ES-I3 (cell line): ENCODE data around the gene KRTAP5-6.

Experiments used
- H3K36me3 ChIP-seq: 2 replicates; pipeline ENCODE4 v1.6.1; 2013; ENCODE audit warnings: mild to moderate bottlenecking, low read length, control low read depth, moderate library complexity; ENCODE audit not compliant: insufficient read depth
- H3K4me1 ChIP-seq: 2 replicates; pipeline ENCODE4 v1.6.1; 2013; ENCODE audit warnings: mild to moderate bottlenecking, control low read depth, low read length; ENCODE audit not compliant: insufficient read depth
- H3K9ac ChIP-seq: 2 replicates; pipeline ENCODE4 v1.6.1; 2013; ENCODE audit warnings: low read depth, mild to moderate bottlenecking, low read length, moderate library complexity
- H3K9me3 ChIP-seq: 2 replicates; pipeline ENCODE4 v1.6.1; 2013; ENCODE audit warnings: mild to moderate bottlenecking, low read length, moderate library complexity; ENCODE audit not compliant: control insufficient read depth, insufficient read depth

The KRTAP5-6 gene

GRCh38 chr11:1727861-1728260, 30.9 kb downstream of the KRTAP5-6 start:
- Histone ChIP-seq H3K36me3 (no peaks in the 10 kb centered on the region), H3K4me1 (no peaks in the 10 kb centered on the region), H3K9me3 (no peaks in the 10 kb centered on the region), H3K9ac (no peak overlapping the region)

GRCh38 chr11:1728301-1728700, 31.3 kb downstream of the KRTAP5-6 start:
- Histone ChIP-seq H3K9me3 (no peaks in the 10 kb centered on the region), H3K36me3 (no peaks in the 10 kb centered on the region), H3K9ac (no peak overlapping the region), H3K4me1 (no peaks in the 10 kb centered on the region)

DNA sequence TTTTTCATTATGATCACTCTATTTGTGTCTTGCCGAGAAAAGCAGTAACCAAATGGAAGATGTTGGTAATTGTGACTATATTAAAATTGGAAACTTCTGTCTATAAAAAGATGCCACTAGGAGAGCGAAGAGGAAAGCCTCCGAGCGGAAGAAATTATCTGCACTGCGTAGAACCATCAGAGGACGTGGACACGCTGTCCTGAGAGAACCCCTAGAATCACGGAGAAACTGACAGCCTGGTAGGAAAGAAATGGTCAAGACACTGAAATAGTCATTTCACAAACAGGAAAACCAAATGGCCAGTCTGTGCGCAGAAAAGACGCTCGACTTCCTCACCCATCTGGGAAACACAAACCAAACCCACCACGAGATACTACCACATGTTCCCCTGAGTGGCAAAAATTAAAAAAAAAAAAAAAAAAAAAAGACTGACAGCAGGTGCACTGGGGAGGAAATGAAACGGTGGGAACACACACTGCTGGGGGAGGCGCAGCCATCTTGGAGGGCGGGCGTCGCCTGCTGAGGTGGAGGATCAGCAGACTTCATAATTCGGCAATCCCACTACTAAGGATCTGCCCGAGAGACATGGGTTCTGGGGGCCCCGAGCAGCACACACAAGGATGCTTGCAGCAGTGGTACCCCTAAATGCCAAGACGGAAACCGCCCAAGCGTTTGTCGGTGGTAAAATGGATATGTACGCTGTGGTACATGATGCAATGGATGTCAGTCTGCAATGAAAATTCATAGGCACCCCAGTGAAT, 32.1 kb downstream of the KRTAP5-6 start:
- no peaks in the 10 kb centered on the region for H3K4me1 ChIP-seq
- H3K9ac ChIP-seq = no peak overlapping the region
- no peaks in the 10 kb centered on the region for H3K36me3 ChIP-seq
- no peaks in the 10 kb centered on the region for H3K9me3 ChIP-seq

GRCh38 chr11:1729692-1730011, 32.7 kb downstream of the KRTAP5-6 start:
- no peaks in the 10 kb centered on the region for H3K36me3 ChIP-seq
- no peak overlapping the region for H3K9ac ChIP-seq
- no peaks in the 10 kb centered on the region for H3K9me3 ChIP-seq
- no peaks in the 10 kb centered on the region for H3K4me1 ChIP-seq

GRCh38 chr11:1730059-1730629, 33.1 kb downstream of the KRTAP5-6 start:
- Histone ChIP-seq H3K9me3 (no peaks in the 10 kb centered on the region), H3K36me3 (no peaks in the 10 kb centered on the region), H3K4me1 (no peaks in the 10 kb centered on the region), H3K9ac (no peak overlapping the region)

DNA sequence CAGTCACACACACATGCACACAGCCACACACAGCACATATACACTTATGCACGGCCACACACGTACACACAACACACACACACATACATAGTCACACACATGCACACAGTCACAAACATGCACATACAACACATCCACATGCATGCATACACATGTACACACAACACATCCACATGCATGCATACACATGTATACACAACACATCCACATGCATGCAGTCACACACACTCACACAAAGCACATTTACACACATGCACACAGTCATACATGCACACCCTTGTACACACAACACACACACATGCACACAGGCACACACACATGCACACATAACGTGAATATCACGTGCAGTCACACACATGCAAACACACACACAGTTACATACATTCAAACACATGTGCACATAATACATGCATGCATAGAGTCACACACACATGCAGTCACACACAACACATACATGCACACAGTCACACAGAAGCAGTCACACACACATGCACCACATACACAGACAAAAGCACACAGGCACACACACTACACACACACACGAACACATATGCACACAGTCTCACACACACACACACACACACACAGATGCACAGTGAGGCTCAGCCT, 34.6 kb downstream of the KRTAP5-6 start:
- Histone ChIP-seq H3K36me3 (no peaks in the 10 kb centered on the region), H3K9ac (no peak overlapping the region), H3K4me1 (no peaks in the 10 kb centered on the region), H3K9me3 (no peaks in the 10 kb centered on the region)

- Histone ChIP-seq H3K9ac (no peak overlapping the region), H3K9me3 (no peaks in the 10 kb centered on the region), H3K4me1 (no peaks in the 10 kb centered on the region), H3K36me3 (no peaks in the 10 kb centered on the region)
Measured at GRCh38 chr11:1732418-1733008, 35.5 kb downstream of the KRTAP5-6 start.

DNA sequence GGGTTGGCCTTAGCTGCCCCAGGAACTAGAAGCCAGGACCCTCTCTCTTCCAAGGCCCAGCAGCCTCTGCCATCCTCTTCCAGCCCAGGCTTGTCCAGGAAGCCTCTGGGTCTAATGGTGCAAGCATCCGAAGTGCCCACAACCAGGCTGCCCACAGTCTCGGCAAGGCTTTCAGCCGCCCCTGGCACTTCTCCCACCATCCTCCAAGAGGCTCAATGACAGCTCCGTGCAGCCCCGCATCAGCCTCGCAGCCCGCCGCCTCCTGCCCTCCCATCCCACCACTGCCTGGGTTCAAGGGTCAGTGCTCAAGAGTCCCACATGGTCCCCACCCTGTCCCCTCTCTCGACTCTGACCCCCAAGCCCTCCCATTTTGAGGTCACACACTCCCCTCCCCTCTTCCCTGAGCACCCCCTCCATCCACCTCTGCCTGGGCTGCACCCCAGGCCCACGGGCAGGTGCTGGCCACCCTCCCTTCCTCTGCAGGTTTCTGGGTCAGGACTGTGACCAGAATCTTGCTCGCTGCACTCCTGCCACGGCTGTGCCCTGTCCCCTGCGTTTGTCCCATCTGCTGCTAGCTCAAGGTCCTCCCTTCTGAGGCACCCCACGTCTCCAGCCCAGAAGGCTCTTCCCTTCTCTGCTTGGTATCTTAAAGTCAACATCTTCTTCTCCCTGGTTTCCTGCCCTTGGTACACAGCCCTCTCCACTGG, 36.2 kb downstream of the KRTAP5-6 start:
- no peaks in the 10 kb centered on the region for H3K4me1 ChIP-seq
- H3K9ac ChIP-seq = no peak overlapping the region
- no peaks in the 10 kb centered on the region for H3K36me3 ChIP-seq
- no peaks in the 10 kb centered on the region for H3K9me3 ChIP-seq

DNA sequence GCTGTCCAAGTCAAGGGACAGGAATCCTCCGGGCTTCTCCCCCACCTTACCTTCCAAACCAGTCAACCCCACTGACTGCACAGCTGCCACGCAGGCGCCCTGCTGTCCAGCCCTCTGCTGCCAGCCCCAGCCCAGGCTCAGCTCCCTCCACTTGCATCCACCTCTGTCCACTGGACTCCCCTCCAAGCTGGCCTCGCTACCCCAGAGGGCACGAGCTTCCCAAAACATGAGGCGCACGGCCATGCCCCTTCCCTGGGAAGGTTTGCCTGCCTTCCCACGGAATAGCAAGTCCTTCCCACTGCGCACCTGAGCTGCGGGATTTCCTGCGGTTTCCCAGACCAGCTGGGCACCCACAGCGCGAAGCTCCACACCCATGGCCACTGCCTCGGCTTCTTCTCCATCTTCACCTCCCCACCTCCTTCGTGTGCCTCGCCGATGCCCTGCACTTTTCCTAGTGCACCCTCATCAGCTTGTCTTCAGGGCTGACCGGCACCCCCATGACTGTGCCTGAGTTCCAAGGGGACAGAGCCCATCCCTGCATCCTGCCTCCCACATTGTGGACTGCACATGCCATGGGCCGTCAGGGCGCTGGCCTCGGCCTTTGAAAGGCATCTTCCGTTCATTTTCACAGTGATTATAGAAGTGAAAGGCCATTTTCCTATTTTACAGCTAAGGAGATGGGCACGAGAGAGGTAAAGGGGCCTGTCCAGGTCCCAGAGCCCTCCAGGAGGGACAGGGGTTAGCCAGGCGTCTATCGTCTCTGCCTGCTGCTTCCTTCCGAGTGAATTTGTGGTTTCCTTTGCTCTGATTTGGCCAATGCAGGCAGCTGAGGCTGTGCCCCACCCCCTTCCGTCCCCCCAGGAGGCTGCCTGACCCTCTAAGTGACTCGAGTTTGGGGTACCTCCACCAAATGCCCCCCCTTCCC, 37.0 kb downstream of the KRTAP5-6 start:
- no peaks in the 10 kb centered on the region for H3K9me3 ChIP-seq
- H3K9ac ChIP-seq = no peak overlapping the region
- H3K36me3 ChIP-seq = no peaks in the 10 kb centered on the region
- no peaks in the 10 kb centered on the region for H3K4me1 ChIP-seq

DNA sequence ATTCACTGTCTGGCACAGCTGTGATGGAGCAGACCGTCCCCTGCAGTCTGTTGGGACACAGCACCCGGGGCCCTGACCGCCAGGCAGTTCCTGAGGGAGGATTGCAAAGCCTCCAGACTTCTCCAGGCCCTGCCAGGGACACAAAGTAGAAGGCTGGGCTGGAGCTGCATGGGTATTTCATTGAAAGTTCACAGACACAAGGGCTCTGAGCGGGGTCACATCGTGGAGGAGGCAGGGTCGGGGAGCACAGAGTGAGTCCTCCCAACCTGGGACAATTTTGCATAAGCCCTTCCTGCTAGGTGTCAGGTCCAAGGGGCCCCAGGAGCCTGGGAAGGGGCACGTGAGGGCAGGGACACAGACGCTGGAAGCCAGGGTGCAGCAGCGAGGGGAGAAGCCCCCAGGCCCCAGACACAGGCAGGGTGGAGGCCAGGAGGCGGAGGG, 37.7 kb downstream of the KRTAP5-6 start:
- H3K36me3 ChIP-seq = no peaks in the 10 kb centered on the region
- H3K9me3 ChIP-seq = no peaks in the 10 kb centered on the region
- H3K9ac ChIP-seq = no peak overlapping the region
- H3K4me1 ChIP-seq = no peaks in the 10 kb centered on the region

- Histone ChIP-seq H3K36me3 (no peaks in the 10 kb centered on the region), H3K9ac (no peak overlapping the region), H3K4me1 (no peaks in the 10 kb centered on the region), H3K9me3 (no peaks in the 10 kb centered on the region)
Measured at GRCh38 chr11:1735271-1735670, 38.3 kb downstream of the KRTAP5-6 start.

DNA sequence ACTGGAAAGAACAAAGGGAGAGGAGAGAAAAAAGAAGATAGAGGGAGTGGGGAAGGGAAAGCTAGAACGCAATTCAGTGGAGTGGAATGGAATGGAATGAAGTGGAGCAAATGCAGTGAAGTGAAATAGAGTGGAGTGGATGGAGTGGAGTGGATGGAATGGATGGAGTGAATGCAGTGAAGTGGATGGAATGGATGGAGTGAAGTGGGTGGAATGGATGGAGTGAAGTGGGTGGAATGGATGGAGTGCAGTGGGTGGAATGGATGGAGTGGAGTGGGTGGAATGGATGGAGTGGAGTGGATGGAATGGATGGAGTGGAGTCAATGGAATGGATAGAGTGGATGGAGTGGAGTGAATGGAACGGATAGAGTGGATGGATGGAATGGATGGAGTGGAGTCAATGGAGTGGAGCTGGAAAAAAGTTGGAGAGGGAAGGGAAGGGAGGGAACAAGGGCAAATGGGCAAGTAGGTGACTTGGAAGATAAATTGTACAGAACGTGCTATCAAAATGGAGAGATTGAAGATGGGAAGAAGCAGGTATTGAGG, 39.5 kb downstream of the KRTAP5-6 start:
- no peaks in the 10 kb centered on the region for H3K4me1 ChIP-seq
- no peaks in the 10 kb centered on the region for H3K9me3 ChIP-seq
- H3K36me3 ChIP-seq = no peaks in the 10 kb centered on the region
- no peak overlapping the region for H3K9ac ChIP-seq

DNA sequence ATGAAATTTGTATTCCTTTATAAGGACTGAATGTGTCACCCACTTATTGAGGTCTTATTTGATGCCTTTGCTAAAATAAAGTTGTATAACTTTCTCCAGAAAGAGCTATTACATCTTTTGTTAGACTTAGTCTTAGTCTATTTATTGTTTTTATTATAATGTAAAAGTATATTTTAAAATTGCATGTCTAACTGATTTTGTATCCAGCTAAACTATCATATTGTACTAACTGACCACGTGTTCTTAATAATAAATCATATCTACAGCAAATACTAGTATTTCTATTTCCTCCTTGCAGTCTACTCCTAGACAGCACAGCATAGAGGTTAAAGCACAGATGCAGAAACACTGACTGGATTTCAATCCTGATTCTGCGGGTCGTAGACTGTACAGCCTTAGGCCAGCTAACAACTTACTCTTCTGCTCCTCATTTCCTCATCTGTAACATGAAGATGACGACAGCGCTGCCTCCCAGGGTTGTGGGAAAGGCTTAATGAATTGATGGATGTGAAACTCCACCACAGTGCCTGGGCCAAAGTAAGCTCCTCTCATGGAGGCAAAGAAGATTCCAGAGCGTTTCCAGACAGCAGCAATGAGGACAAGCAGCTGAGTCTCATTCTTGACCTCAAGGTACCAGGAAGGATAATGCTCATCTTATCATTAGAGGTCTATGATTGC, 40.2 kb downstream of the KRTAP5-6 start:
- H3K4me1 ChIP-seq = no peaks in the 10 kb centered on the region
- no peaks in the 10 kb centered on the region for H3K9me3 ChIP-seq
- H3K9ac ChIP-seq = no peak overlapping the region
- H3K36me3 ChIP-seq = no peaks in the 10 kb centered on the region
